Daoy (cell line): ENCODE results near the gene ODAD3. TPM values are rescaled to one million over a fixed set of nuclear protein-coding genes. Genes with fewer than 3 reads are reported as not detected.

Experiments
- DNase-seq: peaks from one replicate; pipeline ENCODE4 v3.0.0-alpha.2; 2015; ENCODE audit warnings: low read depth
- total RNA-seq: library from RNA; depleted of rRNA; stranded (reverse); fragments of >200 nt; shearing (Covaris generic); gene quantifications from 2 replicates; pipeline ENCODE4 v1.2.3, GENCODE V29; 2014; rRNA removed

ODAD3 gene
- total RNA-seq, 1 experiment from 2014 or later = not detected

DNA sequence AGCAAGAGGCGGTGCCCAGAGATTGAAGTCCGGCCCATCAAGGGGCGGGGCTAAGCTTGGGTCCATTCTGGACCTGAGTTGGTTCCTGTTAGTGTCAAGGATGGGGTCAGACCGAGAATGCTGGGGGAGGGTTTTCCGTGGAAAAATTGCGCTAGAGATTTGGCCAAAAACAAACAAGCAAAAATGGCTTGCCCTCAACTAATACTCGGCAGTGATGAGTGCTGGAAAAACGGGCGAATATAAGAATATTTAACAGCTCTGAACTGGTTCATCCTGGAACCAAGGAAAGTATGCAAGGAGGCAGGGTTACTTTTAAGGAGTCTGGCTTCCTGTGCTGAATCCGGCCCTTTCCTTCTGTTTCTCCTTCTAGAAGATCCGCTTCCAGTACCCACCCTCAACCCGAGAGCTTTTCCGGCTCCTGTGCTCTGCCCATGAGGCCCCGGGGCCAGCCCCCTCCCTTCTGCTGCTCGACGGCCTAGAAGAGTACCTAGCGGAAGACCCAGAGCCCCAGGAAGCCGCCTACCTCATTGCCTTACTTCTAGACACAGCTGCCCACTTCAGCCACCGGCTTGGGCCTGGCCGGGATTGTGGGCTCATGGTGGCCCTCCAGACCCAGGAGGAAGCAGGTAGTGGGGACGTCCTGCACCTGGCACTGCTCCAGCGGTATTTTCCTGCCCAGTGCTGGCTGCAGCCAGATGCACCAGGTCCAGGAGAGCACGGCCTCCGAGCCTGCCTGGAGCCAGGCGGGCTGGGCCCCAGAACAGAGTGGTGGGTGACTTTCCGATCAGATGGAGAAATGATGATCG is 59.6 kb downstream of the ODAD3 start:
- no peak for DNase-seq

GRCh38 chr19:11374433-11375142 is 60.3 kb downstream of the ODAD3 start, which contains the start of gene SWSAP1:
TSS of gene SWSAP1 (plus strand) at chr19:11374666. CDS start at chr19:11374681, 15 bp downstream.
- DNase-seq = peak; percentile 100

DNA sequence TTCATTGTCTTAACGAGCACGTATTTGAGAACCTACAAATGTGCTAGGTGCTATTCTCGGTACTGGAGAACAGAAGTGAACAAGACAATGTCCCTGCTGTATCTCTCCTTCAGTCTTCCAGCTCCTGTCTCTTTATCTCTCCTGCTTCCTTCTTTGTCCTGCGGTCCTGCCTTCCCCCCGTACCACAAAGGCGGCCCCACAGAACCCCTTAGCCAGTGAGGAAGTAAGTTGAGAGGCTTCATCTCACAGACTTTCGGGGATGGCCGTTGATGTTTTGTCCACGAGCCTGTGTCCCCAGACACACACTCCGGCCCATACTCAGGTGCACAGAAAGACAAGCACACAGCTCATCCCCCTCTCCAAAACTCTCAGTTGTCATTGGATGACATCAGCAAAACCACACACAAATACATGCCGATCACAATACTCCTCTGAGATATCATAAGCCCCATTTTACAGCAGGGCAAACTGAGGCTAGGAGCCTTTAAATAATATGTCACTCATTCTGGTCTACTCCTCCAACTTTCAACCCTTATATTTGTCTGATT is 61.0 kb downstream of the ODAD3 start:
- DNase-seq = no peak

GRCh38 chr19:11373166-11373884 is 61.6 kb downstream of the ODAD3 start:
- peak; percentile 65 for DNase-seq

DNA sequence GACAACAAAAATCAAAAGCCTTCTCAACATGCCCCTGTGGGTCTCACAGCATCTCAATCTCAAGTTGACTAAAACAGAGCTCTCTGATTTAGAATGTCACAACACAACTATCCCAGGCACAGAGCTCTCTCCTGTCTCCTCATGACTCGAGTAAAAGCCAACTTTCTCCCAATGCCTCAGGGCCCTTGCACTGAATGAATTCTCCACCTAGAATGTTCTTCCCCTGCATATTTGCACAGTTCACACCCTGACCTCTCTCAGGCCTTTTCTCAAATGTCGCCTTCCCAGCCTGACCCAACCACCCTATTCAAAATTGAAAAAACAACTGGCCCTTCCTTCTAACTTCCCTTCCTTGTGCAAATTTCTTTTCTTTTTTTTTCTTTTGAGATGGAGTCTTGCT is 64.2 kb downstream of the ODAD3 start:
- DNase-seq = no peak

Other genes starting within 250 kb of the ODAD3 start
- gene KANK2, start 237.6 kb downstream of the ODAD3 start, total RNA-seq = 49.0 and 75.1 TPM in 2 replicates
- gene ANGPTL8, start 195.5 kb downstream of the ODAD3 start, total RNA-seq = not detected in 2 replicates
- 2.9 and 4.3 TPM in 2 replicates for gene DOCK6, start 172.6 kb downstream of the ODAD3 start, total RNA-seq
- not detected in 2 replicates for gene TSPAN16, start 139.0 kb downstream of the ODAD3 start, total RNA-seq
- 0.86 and 1.2 TPM in 2 replicates for gene RAB3D, start 95.5 kb downstream of the ODAD3 start, total RNA-seq
- gene TMEM205, start 88.9 kb downstream of the ODAD3 start, total RNA-seq = 124 and 181 TPM in 2 replicates
- gene CCDC159, start 88.6 kb downstream of the ODAD3 start, total RNA-seq = 0.63 and 0.68 TPM in 2 replicates
- gene PLPPR2, start 79.7 kb downstream of the ODAD3 start, total RNA-seq = 5.2 and 12.1 TPM in 2 replicates
- gene SWSAP1, start 60.5 kb downstream of the ODAD3 start, total RNA-seq = 0.57 and 1.4 TPM in 2 replicates
- gene EPOR, start 50.8 kb downstream of the ODAD3 start, total RNA-seq = 1.7 and 2.8 TPM in 2 replicates
- gene RGL3, start 15.8 kb downstream of the ODAD3 start, total RNA-seq = not detected in 2 replicates
- gene PRKCSH, start 514 bp upstream of the ODAD3 start, total RNA-seq = 83.6 and 85.8 TPM in 2 replicates
- not detected in 2 replicates for gene ELAVL3, start 45.9 kb upstream of the ODAD3 start, total RNA-seq
- gene ZNF653, start 70.7 kb upstream of the ODAD3 start, total RNA-seq = 6.3 and 10.3 TPM in 2 replicates
- 66.3 and 96.0 TPM in 2 replicates for gene ECSIT, start 94.0 kb upstream of the ODAD3 start, total RNA-seq
- 7.2 and 9.3 TPM in 2 replicates for gene CNN1, start 103.7 kb upstream of the ODAD3 start, total RNA-seq
- gene ELOF1, start 124.1 kb upstream of the ODAD3 start, total RNA-seq = 79.0 and 99.9 TPM in 2 replicates
- 0.45 and 0.97 TPM in 2 replicates for gene ACP5, start 142.5 kb upstream of the ODAD3 start, total RNA-seq
- 15.4 and 23.0 TPM in 2 replicates for gene ZNF627, start 162.4 kb upstream of the ODAD3 start, total RNA-seq